CD4-positive, alpha-beta T cell treated with Interleukin-4 for 4 hours (primary cell): ENCODE results near the gene TUBGCP2.

ENCODE experiments used
- DNase-seq: peaks from one replicate; pipeline ENCODE4 v3.0.0-alpha.2; 2020

The TUBGCP2 gene, protein sequence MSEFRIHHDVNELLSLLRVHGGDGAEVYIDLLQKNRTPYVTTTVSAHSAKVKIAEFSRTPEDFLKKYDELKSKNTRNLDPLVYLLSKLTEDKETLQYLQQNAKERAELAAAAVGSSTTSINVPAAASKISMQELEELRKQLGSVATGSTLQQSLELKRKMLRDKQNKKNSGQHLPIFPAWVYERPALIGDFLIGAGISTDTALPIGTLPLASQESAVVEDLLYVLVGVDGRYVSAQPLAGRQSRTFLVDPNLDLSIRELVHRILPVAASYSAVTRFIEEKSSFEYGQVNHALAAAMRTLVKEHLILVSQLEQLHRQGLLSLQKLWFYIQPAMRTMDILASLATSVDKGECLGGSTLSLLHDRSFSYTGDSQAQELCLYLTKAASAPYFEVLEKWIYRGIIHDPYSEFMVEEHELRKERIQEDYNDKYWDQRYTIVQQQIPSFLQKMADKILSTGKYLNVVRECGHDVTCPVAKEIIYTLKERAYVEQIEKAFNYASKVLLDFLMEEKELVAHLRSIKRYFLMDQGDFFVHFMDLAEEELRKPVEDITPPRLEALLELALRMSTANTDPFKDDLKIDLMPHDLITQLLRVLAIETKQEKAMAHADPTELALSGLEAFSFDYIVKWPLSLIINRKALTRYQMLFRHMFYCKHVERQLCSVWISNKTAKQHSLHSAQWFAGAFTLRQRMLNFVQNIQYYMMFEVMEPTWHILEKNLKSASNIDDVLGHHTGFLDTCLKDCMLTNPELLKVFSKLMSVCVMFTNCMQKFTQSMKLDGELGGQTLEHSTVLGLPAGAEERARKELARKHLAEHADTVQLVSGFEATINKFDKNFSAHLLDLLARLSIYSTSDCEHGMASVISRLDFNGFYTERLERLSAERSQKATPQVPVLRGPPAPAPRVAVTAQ

DNA sequence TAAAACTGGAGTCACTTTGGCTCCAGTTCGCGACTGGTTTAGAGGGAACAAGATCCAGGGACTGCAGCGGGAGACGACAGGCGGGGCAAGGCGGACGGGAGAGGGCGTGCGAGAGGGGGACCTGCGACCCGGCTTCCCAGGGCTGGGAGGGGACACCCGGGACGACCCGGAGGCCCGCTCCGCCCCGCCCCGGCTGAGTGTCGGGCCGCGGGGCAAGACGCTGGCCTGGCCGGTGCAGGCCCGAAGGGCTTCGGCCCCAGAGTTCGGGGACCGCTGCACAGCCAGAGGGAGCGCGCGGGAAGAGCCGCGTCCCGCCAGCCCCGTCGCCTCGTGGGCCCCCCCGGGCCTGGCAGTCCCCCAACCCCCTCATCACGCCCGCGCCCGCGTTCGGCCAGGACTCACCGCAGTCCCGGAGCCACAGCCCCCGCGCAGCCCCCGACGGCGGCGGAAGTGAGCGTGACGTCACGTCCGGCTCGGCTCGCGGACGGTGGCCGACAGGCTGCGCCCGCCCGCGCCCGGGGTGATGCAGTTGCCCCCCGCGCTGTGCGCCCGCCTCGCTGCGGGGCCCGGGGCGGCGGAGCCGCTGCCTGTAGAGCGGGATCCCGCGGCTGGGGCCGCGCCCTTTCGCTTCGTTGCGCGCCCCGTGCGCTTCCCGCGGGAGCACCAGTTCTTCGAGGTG lies at the start of gene TUBGCP2, which contains the start of gene ZNF511:
TSS of gene TUBGCP2 (minus strand) at position 452 of the 679 bp plus-strand sequence. CDS start 5,931 bp downstream, outside the sequence.
TSS of gene ZNF511 (plus strand) at position 494 of the 679 bp plus-strand sequence. CDS start at position 524, 30 bp downstream.
- DNase-seq, result peak; percentile 85

DNA sequence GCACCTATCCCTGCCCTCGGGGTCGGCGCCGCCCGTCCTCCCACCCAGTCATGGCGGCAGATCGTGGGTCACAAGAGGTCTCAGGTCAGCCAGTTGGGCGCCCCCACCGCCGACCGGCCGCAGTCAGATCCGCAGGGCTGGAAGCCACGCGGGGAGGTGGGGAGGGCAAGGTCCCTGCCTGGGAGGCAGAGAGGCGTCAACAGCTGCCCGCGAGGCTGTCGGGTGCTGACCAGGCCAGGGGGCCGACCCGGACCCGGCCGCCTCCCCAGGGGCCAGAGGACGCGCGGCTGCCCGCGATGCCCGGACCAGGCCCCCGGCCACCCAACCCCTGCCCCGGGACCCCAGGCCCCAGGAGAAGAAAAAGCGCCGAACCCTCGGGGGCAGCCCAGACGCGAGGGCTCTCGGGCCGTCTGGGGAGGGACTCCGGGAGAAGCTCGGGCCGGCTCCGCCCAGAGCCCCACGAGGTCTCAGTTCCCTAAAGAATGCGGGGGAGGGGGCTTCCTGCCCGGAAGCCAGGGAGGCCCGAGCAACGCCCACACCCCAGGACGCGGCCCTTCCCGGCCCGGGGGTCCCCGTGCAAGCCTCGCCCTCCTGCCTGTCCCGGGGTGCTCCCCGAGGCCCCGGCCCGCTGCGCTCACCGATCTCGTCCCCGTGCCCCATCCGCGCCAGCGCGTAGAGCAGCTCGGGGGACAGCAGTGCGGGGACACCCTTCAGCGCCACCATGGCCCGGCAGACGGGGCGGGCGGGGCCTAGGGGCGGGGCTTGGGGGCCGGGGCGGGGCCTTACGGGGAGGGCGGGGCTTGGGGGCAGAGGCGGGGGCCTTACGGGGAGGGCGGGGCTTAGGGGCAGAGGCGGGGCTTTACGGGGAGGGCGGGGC lies 48.9 kb upstream of the TUBGCP2 start, which contains the start of gene FUOM:
TSS of gene FUOM (minus strand) at position 735 of the 877 bp plus-strand sequence. CDS start at position 723, 12 bp downstream.
- peak; percentile 61 for DNase-seq

DNA sequence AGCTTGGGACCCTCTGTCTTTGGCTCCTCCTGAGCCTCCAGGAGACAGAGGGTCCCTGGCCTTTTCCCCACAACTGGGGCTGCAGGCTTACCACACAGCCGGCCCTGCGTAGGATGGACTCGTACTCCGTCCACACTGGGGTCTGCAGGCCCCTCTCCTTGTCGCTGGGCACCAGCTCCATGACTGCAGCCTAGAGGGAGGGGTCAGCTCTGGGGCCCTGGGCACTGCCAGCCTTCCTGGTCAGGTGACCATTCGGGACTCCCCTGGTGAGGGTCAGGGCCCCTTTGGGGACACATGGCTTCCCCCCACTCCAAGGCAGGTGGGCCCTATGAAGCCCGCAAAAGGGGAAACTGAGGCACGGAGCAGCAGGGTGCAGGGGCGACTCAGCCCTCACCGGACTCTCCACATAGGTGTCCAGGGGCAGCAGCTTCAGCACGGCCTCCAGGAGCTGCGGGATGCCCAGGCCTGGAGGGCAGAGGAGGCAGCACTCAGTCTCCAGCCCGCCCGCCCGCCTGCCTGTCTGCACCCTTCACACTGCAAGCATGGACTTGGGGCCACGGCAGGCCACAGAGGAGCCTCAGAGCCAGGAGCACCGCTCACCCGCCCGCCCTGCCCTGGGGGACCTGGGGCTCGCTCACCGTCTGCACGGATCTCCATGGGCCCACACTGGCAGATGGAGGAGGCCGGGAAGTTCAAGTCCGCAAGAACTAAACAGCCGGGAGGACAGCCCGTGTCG lies 48.0 kb upstream of the TUBGCP2 start:
- DNase-seq, result no peak

DNA sequence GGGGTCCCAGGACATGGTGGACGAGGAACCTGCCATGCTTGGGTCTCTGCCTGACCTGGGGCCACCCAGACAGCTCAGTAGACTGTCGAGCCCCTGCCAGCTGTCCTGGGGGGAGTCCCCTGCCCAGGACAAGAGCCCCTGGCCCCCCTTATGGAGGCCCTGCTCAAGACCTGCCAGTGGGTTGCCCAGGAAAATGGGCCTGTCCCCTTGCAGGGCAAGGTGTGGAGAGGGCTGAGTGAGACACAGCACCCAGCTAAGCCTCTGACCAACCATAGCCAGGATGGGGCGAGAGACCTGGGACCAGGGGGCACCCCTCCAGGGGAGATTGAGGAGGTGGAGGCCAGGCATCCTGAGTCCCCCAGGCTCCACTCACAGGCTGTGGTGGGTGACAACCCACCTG lies 47.3 kb upstream of the TUBGCP2 start:
- DNase-seq, result no peak

DNA sequence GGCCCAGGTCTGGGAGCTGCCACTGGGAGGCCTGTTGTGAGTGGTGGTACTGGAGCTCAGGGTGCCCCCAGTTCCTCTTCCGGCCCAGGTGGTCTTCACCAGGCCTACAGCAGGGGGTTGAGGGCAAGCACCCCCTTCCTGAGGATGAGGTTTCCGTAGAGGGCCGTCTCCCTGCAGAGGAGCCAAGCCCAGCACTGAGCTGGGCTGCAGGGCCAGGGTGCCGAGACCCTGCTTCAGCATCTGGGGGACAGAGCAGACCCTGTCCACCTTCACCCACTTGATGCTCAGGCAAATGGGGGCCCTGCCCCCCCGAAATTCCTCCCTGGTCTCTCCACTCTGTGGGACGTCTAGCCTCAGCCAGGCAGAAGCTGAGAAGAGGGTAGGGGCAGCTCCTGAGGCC lies 46.6 kb upstream of the TUBGCP2 start:
- no peak for DNase-seq

DNA sequence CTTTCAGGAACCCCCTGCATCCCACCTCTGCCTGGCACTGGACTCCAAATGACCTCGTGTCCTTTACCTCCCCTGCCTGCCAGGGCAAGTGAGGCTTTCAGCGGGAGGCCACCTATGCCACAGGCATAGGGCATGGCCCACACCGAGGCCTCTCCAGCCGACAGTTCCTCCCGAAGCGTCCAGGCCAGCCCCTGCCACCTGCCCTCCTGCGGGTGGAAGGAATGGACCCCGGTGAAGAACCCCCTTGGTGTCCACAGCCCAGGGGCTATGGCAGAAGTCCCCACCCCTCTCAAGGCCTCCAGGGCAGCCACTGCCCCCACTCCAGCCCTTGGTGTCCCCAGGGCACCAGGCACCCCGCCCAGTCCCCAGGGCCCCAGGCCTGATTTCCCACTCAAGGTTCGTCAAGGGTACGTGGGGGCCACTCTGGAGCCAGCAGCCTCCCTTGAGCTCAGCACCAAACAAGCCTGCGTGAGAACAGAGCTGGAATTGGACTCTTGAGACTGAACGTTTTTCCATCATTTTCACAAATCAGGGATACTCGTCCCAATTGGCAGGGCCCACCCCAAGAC lies 46.1 kb upstream of the TUBGCP2 start:
- no peak for DNase-seq

DNA sequence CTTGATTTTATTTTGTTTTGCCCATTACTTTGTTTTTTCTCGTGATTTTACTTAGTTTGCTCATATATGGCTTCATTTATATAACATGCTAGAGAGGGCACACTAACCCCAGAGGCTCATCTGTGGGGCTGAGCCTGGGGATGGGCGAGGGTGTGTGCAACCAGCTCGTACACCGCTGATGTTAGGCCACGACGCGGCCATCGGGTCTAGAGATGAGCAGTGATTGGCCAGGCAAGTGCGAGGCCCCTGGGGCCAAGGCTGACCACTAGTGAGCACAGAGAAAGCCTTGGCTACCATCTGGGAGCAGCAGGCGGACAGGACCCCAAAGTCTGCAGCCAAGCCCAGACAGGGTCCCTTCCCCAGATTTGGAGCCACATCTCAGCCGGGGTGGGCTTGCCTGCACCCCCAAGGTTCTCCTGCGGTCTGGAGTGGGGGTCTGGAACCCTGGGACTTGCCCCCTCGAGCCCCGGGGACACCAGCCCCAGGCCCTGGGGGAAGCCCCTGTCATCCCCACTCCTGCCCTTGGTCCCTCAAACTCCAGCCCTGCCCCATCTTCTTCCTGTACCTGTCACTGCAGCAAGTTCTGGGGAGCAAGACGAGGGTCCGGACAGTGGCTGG lies 45.4 kb upstream of the TUBGCP2 start:
- no peak for DNase-seq

DNA sequence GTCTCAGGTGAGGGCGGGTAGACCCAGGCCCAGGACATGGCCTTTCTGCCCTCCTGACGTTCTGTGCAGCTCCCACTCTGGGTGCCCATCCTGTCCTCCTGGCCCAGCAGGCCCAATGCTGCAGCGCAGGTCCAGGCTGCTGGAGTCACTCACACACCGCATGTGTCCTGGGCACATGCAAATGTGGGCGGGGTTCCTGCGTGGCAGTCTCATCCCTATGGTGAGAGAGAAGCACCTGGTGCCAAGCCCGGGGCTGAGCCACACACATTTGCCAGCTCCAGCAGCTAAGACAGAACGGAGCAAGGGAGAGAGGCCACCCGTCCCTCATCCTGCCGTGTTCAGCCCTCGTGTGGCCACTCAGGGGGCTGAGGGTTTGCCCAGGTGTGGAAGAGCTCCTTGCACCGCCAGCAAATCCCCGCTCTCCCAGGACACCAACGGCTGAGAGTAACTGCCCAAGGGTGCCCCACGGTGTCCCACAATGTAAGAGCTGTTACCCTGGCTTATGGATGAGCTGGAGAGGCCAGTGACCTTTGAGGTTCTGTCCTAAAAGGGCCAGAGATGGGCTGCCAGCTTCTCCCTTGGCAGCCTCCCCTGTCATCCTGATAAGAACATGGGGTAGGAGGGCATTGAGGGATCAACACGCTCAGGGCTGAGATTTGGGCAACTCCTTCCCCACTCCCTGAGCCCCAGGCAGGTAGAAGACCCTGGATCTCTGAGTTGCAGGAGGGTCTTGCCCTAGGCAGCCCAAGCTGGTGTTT lies 44.7 kb upstream of the TUBGCP2 start:
- DNase-seq, result no peak

DNA sequence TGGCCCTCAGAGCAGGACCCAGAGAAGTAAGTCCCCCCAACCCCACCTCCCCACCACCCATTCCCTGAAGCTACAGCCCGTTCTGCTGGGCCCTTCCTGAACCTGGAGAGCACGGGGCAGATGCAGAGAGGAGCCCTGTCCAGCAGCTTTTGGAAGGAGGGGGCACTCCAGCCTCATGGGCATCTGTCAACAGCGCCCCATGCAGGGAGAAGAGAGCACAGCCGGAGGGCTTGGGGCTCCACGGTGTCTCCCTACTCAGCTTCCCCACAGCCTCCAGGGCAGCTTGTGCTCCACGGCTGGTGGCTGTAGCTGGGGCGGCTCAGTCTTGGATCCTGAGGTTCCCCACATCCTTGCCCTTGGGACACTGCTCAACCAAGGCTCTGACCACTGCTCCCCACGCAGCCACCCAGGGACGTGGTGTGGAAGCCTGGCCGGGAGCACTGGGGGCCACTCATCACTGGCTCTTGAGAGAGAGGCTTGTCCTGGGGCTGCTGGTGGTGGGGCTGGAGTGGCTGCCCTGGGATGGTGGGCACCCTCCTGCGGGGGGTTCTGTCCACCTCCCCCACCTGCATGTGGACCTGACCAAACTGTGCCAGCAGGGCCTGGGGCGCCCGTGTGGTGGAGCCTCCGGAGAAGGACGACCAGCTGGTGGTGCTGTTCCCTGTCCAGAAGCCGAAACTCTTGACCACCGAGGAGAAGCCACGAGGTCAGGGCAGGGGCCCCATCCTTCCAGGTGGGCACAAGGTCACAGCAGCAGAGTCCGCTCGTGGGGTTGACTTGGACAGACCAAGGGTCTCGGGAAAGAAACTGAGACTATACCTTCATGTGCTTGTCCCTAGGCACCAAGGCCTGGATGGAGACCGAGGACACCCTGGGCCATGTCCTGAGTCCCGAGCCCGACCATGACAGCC lies 43.0 kb upstream of the TUBGCP2 start:
- DNase-seq, result no peak

DNA sequence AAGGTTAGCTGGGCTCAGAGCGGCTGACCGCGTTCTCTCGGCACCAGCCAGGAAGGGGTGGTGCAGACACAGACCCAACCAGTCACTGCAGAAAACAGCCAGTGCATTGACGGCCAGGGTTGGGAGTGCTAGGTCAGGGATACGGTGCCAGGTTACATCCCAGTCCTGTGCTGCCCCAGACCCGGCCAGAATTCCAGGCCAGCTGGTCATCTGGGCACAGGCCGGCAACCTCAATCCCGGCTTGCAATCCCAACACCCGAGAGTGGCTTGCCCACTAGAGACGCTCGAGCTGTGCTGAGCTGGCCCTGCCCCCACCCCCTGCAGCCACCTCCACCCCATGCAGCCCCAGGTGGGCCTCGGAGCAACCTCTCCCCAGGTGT lies 42.3 kb upstream of the TUBGCP2 start:
- DNase-seq, result no peak

DNA sequence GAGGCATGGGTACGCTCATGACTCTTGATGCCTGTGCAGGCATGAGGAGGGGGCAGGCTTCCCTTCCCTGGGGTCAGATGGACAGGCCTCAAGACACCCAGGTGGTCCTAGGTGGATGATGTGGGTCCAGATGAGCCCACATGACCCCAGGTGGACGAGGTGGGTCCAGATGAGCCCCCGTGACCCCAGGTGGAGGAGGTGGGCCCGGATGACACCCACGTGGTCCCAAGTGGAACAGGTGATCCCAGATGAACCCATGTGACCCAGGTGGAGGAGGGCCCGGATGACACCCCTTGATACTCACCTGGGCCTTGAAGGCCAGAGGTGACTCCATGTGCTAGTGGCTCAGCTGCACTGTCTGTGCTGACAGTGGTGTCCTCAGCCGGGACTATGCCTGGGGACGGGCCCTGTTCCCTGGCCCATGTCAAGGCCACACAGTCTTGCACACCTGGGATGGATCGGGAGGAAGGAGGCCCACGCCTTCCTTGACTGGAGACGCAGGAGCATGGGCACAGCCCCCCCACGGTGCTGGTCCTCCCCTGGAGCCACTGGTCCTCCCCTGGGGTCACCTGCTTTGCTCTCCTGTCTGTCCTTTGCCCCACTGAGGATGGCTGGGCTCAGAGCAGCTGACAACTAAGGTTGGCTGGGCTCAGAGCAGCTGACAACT lies 41.7 kb upstream of the TUBGCP2 start:
- DNase-seq, result no peak

DNA sequence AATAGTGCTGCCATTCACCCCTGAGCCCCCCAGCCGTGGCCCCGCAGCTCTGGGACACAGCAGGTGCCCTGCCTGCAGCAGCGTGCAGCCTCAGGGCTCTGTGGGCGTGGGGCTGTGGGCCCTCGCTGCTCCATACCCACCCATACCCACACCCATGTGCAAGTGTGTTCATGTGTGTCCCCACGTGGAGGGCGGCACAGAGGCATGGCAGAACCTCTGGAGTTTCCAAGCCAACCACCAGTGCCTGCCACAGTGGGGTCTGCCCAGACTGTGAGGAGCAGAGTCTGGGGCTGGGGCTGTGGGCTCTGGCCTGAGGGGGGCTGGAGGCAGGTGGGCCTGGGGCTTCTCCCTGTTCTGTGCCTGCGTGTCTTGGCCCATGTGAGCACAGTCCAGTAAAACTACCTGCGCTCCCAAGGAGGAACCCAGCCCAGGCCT lies 40.9 kb upstream of the TUBGCP2 start:
- no peak for DNase-seq

DNA sequence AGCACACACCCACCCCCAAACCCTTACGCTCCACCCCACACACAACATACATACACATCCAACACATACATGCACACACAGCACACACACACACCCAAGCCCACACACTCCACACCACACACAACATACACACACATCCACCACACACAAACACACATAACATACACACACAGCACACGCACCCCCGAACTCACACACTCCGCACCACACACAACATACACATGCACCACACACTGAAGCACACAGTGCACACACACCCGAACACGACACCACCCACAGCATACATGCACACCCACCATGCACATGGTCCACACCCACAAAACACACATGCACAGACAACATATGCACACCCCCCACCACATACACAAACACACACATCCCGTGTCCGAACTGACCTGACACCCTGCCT lies 40.5 kb upstream of the TUBGCP2 start:
- DNase-seq, result no peak

DNA sequence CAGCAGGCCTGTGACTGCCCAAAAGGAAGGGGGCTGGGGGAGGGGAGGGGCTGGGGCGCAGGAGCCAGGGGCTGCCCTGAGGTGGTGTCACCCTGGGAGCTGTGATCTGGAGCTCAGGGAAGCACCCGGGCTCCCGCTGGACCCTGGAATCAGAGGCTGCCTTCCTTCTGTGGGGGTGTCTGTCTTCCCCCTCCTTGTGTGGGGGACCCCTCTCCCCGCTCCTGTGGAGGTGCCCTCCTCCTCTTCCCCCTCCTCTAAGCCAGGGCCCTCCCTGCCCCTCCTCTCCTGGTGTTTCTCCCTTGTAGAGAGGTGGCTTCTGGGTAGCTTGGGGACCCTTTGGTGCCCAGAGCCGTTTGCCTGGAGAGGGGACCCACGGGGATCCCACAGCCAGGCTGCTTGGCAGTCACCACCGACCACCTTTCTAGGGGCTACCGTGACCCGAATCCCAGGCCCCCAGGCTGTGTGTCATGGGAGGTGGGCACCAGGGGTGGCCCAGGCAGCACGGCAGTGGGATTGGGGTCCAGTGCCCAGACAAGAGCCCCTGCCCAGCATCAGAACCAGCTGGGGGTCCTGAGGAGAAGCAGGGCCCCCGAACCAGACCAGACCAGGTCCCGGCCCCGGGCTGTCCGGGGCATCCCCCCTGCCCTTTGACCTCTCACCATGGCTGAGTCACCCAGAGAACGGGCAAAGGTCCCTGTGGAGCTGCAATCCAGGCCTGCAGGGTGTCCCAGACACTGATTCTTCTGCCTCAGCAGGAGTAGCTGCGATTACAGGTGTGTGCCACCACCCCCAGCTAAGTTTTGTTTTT lies 39.2 kb upstream of the TUBGCP2 start:
- DNase-seq, result no peak

DNA sequence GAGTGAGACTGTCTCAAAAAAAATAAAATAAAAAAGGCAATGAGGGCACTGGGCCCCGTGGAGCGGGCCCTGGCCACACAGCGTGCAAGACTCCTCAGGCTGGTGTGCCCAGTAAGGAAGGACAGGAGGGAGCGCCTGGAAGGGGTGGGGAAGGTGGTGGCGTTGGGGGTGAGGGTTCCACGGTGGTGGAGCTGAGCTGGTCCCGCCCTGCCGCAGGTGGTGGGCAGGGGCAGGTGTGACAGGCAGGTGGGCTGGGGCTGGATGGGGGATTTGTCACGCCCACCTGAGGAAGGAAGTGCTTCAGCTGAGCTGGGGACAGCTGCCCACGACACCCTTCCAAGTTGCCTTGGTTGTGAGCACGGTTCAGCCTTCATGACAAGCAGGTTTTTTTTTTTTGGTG lies 37.7 kb upstream of the TUBGCP2 start:
- DNase-seq, result no peak

DNA sequence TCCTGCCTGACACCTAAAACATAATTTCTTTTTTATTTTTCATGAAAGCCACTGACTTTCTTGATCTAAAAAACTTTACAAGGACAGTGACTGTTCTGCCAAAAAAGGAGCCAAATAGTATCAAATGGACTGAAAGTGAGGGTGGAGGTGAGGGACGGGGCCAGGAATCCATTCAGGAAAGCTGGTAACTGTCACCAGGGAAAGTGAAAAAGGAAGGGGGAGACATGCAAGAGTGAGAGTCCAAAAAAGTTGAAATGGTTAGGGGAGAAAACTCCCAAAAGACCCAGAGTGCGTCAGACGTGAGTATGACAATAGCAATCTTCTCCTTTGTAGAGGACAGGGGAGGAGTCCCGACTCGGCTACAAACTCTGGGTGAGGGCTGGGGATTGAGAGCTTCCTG lies 35.6 kb upstream of the TUBGCP2 start:
- no peak for DNase-seq

DNA sequence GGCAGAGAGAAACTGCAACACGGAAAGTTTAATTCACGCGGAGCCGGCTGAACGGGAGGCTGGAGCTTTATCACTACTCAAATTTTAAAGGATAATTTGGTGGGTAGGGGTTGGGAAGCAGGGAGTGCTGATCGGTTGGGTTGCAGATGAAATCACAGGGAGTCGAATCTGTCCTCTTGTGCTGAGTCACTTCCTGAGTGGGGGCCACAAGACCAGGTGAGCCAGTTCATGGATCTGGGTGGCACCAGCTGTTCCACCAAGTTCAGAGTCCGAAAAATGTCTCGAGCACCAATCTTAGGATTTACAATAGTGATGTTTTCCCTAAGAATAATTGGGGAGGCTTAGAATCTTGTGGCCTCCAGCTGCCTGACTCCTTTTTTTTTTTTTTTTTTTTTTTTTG lies 34.9 kb upstream of the TUBGCP2 start:
- DNase-seq, result no peak
